ENCODE results near the gene UBE2J2. TPM values are rescaled to one million over a fixed set of nuclear protein-coding genes. Genes with fewer than 3 reads are reported as not detected.
A peak's percentile ranks its signal among the peaks of the same experiment; 100 is the strongest.

The UBE2J2 gene
- total RNA-seq, 1 donor, result 32.6 TPM

- no peaks in the 10 kb centered on the region for H3K9me3 ChIP-seq (ENCODE audit: low read depth, low read length)
- H3K36me3 ChIP-seq (ENCODE audit: insufficient read depth, low read length), result no peaks in the 10 kb centered on the region
- H3K4me3 ChIP-seq (ENCODE audit: insufficient read depth, low read length), result no peak overlapping the region
- no peaks in the 10 kb centered on the region for H3K4me1 ChIP-seq (ENCODE audit: insufficient read depth, low read length)
- H3K27ac ChIP-seq (ENCODE audit: low read depth, low read length), result no peak overlapping the region
- no peak for TF ChIP-seq CTCF (IDR thresholded peaks at IDR 0.05; ENCODE audit: extremely low read depth, low read depth, low read length)
- no peak overlapping the region for H2AFZ ChIP-seq (ENCODE audit: low read length)
- H4K20me1 ChIP-seq (ENCODE audit: insufficient read depth, low read length), result no peaks in the 10 kb centered on the region
- H3K4me2 ChIP-seq (ENCODE audit: insufficient read depth, low read length), result no peak overlapping the region
- peaks cover 3% of the 10 kb centered on the region for H3K79me2 ChIP-seq (ENCODE audit: insufficient read depth, low read length)
- no peak for DNase-seq (ENCODE audit: insufficient read length, low spot score, missing footprints)
- no peaks in the 10 kb centered on the region for H3K27me3 ChIP-seq (ENCODE audit: insufficient read depth, low read length)
Observed at GRCh38 chr1:1278620-1279019, 5.0 kb upstream of the UBE2J2 start.

DNA sequence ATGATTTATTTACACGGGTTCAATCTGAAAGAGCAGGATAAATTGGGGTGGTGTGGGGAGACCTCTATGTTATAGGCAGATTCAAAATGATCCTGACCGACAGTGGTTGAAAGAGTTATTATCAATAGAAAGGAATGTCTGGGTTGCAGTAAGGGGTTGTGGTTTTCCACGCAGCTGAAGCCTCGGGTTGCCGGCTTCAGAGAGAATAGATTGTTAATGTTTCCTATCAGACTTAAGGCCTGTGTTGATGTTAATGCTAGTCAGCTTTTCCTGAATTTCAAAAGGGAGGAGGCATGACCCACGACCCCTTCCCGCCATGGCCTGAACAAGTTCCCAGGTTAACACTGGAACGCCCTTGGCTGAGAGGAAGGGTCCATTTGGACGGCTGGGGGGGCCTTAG, 2.2 kb upstream of the UBE2J2 start:
- TF ChIP-seq CTCF (IDR thresholded peaks at IDR 0.05; ENCODE audit: extremely low read depth, low read depth, low read length), result no peak
- Histone ChIP-seq H3K4me3 (ENCODE audit: insufficient read depth, low read length) (no peak overlapping the region), H3K27ac (ENCODE audit: low read depth, low read length) (no peak overlapping the region), H3K27me3 (ENCODE audit: insufficient read depth, low read length) (no peaks in the 10 kb centered on the region), H3K4me1 (ENCODE audit: insufficient read depth, low read length) (peaks cover 18% of the 10 kb centered on the region), H2AFZ (ENCODE audit: low read length) (no peak overlapping the region), H3K79me2 (ENCODE audit: insufficient read depth, low read length) (peaks cover 31% of the 10 kb centered on the region), H4K20me1 (ENCODE audit: insufficient read depth, low read length) (peaks cover 18% of the 10 kb centered on the region), H3K4me2 (ENCODE audit: insufficient read depth, low read length) (no peak overlapping the region), H3K36me3 (ENCODE audit: insufficient read depth, low read length) (peaks cover 8% of the 10 kb centered on the region), H3K9me3 (ENCODE audit: low read depth, low read length) (no peaks in the 10 kb centered on the region)
- DNase-seq (ENCODE audit: insufficient read length, low spot score, missing footprints), result no peak

DNA sequence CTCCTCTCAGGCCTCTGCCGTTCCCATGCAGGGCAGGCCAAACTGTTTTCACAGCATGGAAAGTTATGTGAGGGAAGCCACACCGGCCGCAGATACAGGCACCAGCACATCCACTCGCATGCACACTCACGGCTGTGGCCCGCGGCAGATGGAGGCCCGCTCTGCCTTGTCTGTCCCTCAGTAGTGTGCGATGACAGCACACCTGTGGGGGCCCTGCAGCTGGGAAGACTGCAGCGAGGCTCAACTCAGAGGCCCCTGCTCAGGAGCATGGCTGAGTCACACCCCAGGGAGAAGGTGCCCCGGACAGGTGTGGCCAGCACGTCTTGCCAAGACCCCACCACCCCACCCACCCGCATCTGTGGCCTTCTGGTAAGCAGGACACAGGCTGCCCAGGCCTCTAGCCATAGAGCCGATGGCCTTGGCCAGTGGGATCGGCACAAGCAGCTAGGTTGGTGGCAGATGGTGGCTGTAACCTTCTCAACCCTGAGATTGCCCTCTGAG, 1.3 kb upstream of the UBE2J2 start:
- H3K4me3 ChIP-seq (ENCODE audit: insufficient read depth, low read length), result peak overlapping the region; percentile 80
- H3K36me3 ChIP-seq (ENCODE audit: insufficient read depth, low read length), result peaks cover 8% of the 10 kb centered on the region
- no peaks in the 10 kb centered on the region for H3K9me3 ChIP-seq (ENCODE audit: low read depth, low read length)
- peaks cover 39% of the 10 kb centered on the region for H3K79me2 ChIP-seq (ENCODE audit: insufficient read depth, low read length)
- TF ChIP-seq CTCF (IDR thresholded peaks at IDR 0.05; ENCODE audit: extremely low read depth, low read depth, low read length), result no peak
- peaks cover 23% of the 10 kb centered on the region for H3K4me1 ChIP-seq (ENCODE audit: insufficient read depth, low read length)
- peak overlapping the region; percentile 90 for H3K4me2 ChIP-seq (ENCODE audit: insufficient read depth, low read length)
- no peaks in the 10 kb centered on the region for H3K27me3 ChIP-seq (ENCODE audit: insufficient read depth, low read length)
- peak overlapping the region; percentile 56 for H2AFZ ChIP-seq (ENCODE audit: low read length)
- H4K20me1 ChIP-seq (ENCODE audit: insufficient read depth, low read length), result peaks cover 23% of the 10 kb centered on the region
- no peak overlapping the region for H3K27ac ChIP-seq (ENCODE audit: low read depth, low read length)
- no peak for DNase-seq (ENCODE audit: insufficient read length, low spot score, missing footprints)

DNA sequence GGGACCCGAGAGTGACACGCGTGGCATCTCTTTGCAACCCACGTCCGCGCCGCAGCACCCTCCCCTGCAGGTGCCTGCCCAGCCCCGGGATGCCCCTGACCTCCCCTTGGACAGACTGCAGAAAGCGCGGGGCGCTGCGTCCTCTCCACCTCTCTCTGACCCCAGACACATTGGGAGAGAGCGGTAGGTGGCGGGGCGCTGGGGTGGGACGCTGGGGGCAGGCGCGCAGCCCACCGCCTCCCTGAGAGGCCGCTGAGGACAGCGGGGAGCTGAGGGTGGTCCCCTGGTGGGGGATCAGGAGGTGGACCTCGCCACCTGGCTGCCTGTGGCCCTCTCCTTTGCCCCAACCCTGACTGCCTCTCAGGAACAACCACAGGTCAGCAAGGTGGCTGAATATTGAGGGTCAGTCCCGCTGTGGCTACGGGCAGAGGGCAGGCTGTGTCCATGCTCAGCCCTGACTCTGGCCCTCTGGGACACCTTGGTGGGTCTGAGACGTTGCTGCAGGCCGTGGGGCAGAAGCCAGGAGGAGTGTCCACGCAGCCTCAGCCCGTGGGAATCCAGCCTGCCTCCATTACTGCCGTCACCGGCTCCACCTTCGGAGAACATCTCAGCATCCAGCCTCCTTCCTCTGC, 761 bp upstream of the UBE2J2 start:
- Histone ChIP-seq H3K79me2 (ENCODE audit: insufficient read depth, low read length) (peaks cover 45% of the 10 kb centered on the region), H3K27me3 (ENCODE audit: insufficient read depth, low read length) (no peaks in the 10 kb centered on the region), H2AFZ (ENCODE audit: low read length) (peak overlapping the region; percentile 56), H3K9me3 (ENCODE audit: low read depth, low read length) (no peaks in the 10 kb centered on the region), H3K36me3 (ENCODE audit: insufficient read depth, low read length) (peaks cover 8% of the 10 kb centered on the region), H4K20me1 (ENCODE audit: insufficient read depth, low read length) (peaks cover 26% of the 10 kb centered on the region), H3K27ac (ENCODE audit: low read depth, low read length) (peak overlapping the region; percentile 53), H3K4me1 (ENCODE audit: insufficient read depth, low read length) (peaks cover 23% of the 10 kb centered on the region), H3K4me2 (ENCODE audit: insufficient read depth, low read length) (peak overlapping the region; percentile 90), H3K4me3 (ENCODE audit: insufficient read depth, low read length) (peak overlapping the region; percentile 80)
- TF ChIP-seq CTCF (IDR thresholded peaks at IDR 0.05; ENCODE audit: extremely low read depth, low read depth, low read length), result no peak
- DNase-seq (ENCODE audit: insufficient read length, low spot score, missing footprints), result no peak
